Measurements from ENCODE around the gene SUMO1.
"Not testable (repeated sequence)": the region's sequence is repeated elsewhere in the genome, so short reads cannot be mapped to it uniquely, and the experiment has no call there.

SUMO1 gene

DNA sequence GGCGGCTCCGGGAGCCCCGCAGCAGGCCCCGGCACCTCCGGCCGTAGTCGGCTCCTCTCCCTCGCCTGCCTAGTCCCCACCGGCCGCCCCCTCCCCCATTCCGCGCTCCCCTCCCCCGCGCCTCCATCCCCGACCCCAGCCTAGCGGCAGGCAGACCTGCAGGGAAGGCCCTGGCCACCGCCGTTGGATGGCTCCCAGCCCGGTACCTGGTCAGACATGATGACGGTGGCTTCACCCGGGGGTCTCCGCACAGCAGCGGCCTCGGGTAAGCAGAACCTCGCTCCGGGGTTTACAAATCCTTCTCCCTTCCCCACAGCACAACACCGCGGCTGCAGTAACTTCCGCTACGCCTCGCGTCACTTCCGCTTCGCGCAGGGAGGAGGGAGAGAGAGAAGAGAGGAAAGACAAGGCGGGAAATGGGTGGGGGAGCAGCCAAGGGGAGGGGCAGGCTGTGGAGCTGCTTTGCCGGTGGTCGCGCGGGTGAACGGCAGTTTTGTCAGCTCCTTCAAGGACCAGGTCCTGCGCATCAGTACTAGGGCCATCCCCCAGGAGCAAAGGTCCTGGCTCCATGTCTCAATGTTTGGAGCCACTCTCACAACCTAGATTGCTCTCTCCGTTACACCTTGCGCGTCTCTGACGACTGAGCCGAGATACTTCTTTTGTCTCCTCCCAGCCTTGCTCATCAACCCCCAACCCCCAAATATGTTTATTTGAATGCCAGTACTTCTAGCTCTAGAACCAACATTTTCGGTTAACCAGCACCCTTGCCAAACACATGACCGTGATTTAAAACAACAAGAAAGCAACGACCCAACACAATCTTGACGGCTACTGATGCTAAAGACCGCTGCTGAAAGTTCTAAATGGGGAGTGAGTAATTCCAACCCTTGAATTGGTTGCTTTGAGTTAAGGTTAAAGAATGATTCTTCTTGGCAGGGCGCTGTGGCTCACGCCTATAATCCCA is at the start of gene SUMO1:
Gene SUMO1, minus strand, starts transcription at position 364 of the 964 bp plus-strand sequence. Its CDS starts 146 bp downstream, at position 218.
- peak within 1 kb of the TSS; percentile 99 for H3K27ac Mint-ChIP-seq
- DNase-seq, result peak; percentile 95
- H3K27me3 Mint-ChIP-seq, result no peaks in the 10 kb centered on the region
- H3K9me3 Mint-ChIP-seq, result no peaks in the 10 kb centered on the region
- H3K36me3 Mint-ChIP-seq (ENCODE audit: low read depth), result peaks cover 28% of the 10 kb centered on the region
- H3K4me1 Mint-ChIP-seq (ENCODE audit: low read depth), result peaks cover 37% of the 10 kb centered on the region
- peak within 1 kb of the TSS; percentile 97 for H3K4me3 Mint-ChIP-seq

DNA sequence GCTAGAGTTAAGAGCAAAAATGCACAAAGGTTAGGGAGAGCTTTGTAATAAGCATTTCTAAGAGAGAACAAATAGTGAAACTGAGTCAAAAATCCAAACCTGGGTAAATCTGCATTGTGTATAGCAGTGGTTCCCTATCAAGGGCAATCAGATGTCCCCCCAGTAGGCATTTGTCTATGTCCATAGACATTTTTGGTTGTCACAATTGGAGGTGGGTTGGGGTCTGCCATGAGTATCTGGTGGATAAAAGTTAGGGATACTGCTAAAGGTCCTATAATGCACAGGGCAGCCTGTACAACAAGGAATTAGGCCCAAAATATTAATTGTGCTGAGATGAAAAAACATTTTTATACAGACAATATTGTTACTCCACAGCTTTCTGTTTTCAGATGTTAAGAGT is 48.2 kb upstream of the SUMO1 start:
- DNase-seq, result no peak
- peak overlapping the region; percentile 29 for H3K27ac Mint-ChIP-seq
- peaks cover 12% of the 10 kb centered on the region for H3K4me1 Mint-ChIP-seq (ENCODE audit: low read depth)
- H3K36me3 Mint-ChIP-seq (ENCODE audit: low read depth), result peaks cover 98% of the 10 kb centered on the region
- H3K9me3 Mint-ChIP-seq, result no peaks in the 10 kb centered on the region
- no peaks in the 10 kb centered on the region for H3K27me3 Mint-ChIP-seq
- no peak overlapping the region for H3K4me3 Mint-ChIP-seq

- H3K27me3 Mint-ChIP-seq, result no peaks in the 10 kb centered on the region
- H3K27ac Mint-ChIP-seq, result peak overlapping the region; percentile 97
- peaks cover 62% of the 10 kb centered on the region for H3K4me1 Mint-ChIP-seq (ENCODE audit: low read depth)
- no peak for DNase-seq
- no peak overlapping the region for H3K4me3 Mint-ChIP-seq
- H3K36me3 Mint-ChIP-seq (ENCODE audit: low read depth), result peaks cover 96% of the 10 kb centered on the region
- no peaks in the 10 kb centered on the region for H3K9me3 Mint-ChIP-seq
These were observed 40.5 kb upstream of the SUMO1 start for GRCh38 chr2:202278944-202279343.

DNA sequence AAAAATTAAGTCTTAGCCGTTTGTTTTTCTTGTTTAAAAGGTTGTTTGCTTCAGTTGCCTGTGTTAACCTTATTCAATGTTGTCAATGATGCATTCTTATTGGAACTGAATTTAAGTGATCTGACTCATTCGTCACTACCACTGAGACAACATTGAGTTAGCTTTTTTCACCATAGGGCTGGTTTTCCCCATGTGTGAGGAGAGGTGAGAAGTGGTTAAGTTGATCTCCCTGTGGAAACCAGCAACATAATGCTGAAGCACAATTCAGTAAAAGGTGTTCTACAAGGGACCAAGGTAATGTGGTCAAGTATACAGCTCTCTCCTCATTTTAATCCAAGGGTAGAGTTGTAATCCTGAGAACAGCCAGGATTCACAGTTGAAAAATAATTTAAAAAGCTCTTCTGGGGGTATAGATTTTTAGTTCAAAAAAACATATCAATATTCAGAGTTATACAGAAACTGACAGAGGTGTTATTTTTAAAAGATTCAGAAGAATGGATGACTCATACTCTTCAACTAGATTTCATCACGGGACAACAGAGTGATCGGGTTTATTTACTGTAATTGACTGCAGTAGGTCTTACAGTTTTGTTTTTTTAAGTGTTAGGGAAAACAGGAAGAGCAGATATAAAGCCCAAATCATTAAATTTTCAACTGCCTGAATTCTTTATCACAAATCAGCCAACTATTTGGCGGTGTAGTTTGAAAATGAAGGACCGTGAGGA is 39.8 kb upstream of the SUMO1 start:
- H3K36me3 Mint-ChIP-seq (ENCODE audit: low read depth), result peaks cover 96% of the 10 kb centered on the region
- H3K4me3 Mint-ChIP-seq, result peak overlapping the region; percentile 28
- H3K27ac Mint-ChIP-seq, result peak overlapping the region; percentile 97
- DNase-seq, result no peak
- H3K9me3 Mint-ChIP-seq, result no peaks in the 10 kb centered on the region
- H3K27me3 Mint-ChIP-seq, result no peaks in the 10 kb centered on the region
- H3K4me1 Mint-ChIP-seq (ENCODE audit: low read depth), result peaks cover 65% of the 10 kb centered on the region

DNA sequence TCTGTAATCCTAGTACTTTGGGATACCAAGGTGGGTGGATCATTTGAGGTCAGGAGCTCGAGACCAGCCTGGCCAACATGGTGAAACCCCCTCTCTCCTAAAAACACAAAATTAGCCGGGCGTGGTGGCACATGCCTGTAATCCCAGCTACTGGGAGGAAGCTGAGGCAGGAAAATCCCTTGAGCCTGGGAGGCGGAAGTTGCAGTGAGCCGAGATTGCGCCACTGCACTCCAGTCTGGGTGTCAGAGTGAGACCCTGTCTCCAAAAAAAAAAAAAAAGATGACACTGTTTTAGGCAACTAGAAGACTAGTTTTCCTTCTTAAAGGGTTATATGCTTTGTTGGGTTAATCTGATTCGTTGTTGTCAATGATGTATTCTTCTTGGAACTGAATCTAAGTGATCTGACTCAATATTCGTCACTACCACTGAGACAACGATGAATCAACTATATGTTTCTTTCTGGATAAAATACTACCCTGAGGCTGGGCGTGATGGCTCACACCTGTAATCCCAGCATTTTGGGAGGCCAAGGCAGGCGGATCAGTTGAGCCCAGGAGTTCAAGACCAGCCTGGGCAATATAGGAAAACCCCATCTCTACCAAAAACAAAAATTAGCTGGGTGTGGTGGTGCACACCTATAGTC is 37.8 kb upstream of the SUMO1 start:
- not testable (repeated sequence) for H3K27me3 Mint-ChIP-seq, H3K9me3 Mint-ChIP-seq, DNase-seq
- Mint-ChIP-seq H3K4me3 (peak overlapping the region; percentile 28), H3K36me3 (ENCODE audit: low read depth) (peaks cover 95% of the 10 kb centered on the region), H3K4me1 (ENCODE audit: low read depth) (peaks cover 75% of the 10 kb centered on the region), H3K27ac (peak overlapping the region; percentile 97)

- peaks cover 46% of the 10 kb centered on the region for H3K4me1 Mint-ChIP-seq (ENCODE audit: low read depth)
- peaks cover 60% of the 10 kb centered on the region for H3K36me3 Mint-ChIP-seq (ENCODE audit: low read depth)
- H3K27ac Mint-ChIP-seq, result peak overlapping the region; percentile 91
- no peak for DNase-seq
- no peaks in the 10 kb centered on the region for H3K27me3 Mint-ChIP-seq
- H3K4me3 Mint-ChIP-seq, result no peak overlapping the region
- H3K9me3 Mint-ChIP-seq, result no peaks in the 10 kb centered on the region
These were observed 32.1 kb upstream of the SUMO1 start for GRCh38 chr2:202270487-202270886.

- H3K4me1 Mint-ChIP-seq (ENCODE audit: low read depth), result peaks cover 40% of the 10 kb centered on the region
These were observed 31.2 kb upstream of the SUMO1 start for GRCh38 chr2:202269585-202269984.

DNA sequence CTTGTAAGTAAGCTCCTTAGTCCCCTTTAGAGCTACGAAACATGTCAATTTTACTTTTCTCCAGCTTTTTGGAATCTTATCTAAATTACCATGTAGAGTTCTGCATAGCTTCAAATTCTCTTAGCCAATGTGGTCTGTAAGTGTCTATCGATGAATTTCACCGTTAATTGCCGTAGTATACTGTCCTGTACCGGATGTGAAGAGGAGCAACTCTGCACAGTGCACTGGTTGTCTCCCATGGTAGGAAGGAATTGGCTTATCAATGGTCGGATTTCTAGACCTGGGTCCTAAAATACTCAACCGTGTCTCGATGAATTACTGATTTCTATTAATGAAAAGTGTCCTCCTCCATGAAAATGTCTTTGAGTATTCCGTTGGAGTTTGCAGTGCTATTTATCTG is 29.1 kb upstream of the SUMO1 start:
- no peak overlapping the region for H3K27ac Mint-ChIP-seq
- peaks cover 34% of the 10 kb centered on the region for H3K36me3 Mint-ChIP-seq (ENCODE audit: low read depth)

More at GRCh38 chr2:202269585-202269984, 31.2 kb upstream of the SUMO1 start:
- peak overlapping the region; percentile 91 for H3K27ac Mint-ChIP-seq
- DNase-seq, result no peak
- no peak overlapping the region for H3K4me3 Mint-ChIP-seq
- no peaks in the 10 kb centered on the region for H3K9me3 Mint-ChIP-seq
- H3K36me3 Mint-ChIP-seq (ENCODE audit: low read depth), result peaks cover 51% of the 10 kb centered on the region
- H3K27me3 Mint-ChIP-seq, result no peaks in the 10 kb centered on the region

DNA sequence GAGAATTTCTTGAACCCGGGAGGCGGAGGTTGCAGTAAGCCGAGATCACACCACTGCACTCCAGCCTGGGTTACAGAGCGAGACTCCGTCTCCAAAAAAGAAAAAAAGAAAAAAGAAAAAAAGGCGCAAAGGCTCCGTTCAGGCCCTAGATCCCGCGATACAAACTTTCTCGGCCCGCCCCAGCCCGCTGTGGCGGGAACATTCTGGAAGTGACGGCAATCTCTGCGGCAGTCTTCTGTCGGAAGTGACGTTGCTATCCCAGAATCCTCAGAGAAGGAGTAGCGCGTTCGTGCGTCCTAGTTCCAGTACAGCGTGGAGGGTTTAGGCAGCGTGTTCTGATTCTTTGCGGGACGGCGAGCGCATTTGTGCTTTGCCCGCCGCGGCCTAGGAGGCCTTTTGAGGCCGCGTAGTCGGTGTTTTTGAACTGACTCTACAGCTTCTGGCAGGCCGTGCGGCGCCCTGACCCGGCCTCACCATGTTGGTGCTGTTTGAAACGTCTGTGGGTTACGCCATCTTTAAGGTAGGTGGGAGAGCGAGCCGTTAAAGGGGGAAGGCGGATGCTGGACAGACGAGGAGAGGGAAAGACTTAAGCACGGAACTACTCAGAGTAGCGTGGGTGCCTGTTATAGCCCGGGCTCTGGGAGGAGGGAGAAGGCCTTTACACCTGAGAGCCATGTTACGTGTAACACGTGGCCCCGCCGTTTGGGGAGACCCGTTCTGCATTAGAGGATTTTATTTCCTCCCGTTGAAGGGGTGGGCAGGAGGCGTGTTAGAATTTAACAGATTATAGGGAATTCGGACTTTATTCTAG is 27.3 kb upstream of the SUMO1 start, which contains the start of gene NOP58:
Gene NOP58, plus strand, starts transcription at position 297 of the 811 bp plus-strand sequence. Its CDS starts 179 bp downstream, at position 476.
- Mint-ChIP-seq H3K4me3 (peak within 1 kb of the TSS; percentile 51), H3K27ac (peak within 1 kb of the TSS; percentile 87), H3K27me3 (no peaks in the 10 kb centered on the region), H3K4me1 (ENCODE audit: low read depth) (peaks cover 21% of the 10 kb centered on the region), H3K36me3 (ENCODE audit: low read depth) (peaks cover 16% of the 10 kb centered on the region), H3K9me3 (no peaks in the 10 kb centered on the region)
- peak; percentile 88 for DNase-seq

More for the DNA sequence above, 29.1 kb upstream of the SUMO1 start:
- Mint-ChIP-seq H3K4me1 (ENCODE audit: low read depth) (peaks cover 34% of the 10 kb centered on the region), H3K27me3 (no peaks in the 10 kb centered on the region), H3K9me3 (no peaks in the 10 kb centered on the region), H3K4me3 (no peak overlapping the region)
- no peak for DNase-seq

DNA sequence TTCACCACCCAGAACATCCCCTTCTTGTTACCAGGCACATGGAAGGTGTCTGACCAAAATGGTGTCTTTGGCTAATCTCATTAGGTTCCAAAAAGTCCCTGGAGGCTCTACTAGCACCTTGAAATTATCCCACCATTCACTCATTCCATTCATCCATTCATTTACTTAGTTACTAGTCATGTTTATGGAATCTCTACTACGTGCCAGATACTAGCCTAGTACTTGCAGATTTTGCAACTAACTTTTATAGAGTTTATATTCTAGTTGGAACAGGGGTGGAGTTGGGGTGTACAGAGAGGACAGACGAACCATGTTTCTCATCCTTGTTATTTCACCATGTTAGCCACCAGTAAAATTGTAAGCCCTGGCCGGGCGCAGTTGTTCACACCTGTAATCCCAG is 23.1 kb upstream of the SUMO1 start:
- H3K4me1 Mint-ChIP-seq (ENCODE audit: low read depth), result peaks cover 12% of the 10 kb centered on the region
- no peaks in the 10 kb centered on the region for H3K27me3 Mint-ChIP-seq
- H3K4me3 Mint-ChIP-seq, result no peak overlapping the region
- no peaks in the 10 kb centered on the region for H3K9me3 Mint-ChIP-seq
- no peak overlapping the region for H3K27ac Mint-ChIP-seq
- no peak for DNase-seq
- no peaks in the 10 kb centered on the region for H3K36me3 Mint-ChIP-seq (ENCODE audit: low read depth)

DNA sequence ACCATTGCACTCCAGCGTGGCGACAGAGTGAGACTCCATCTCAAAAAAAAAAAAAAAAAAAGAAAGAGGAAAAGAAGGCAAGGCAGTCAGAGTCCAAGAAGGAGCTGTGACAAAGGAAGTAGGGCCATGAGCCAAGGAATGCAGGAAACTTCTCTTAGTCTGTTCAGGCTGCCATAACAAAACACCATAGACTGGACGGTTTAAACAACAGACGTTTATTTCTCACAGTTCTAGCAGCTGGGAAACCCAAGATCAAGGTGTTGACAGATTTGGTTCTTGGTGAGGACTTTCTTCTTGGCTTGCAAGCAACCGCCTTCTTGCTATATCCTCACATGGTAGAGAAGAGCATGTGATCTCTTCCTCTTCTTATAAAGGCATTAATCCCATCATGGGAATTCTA is 13.1 kb upstream of the SUMO1 start:
- H3K4me1 Mint-ChIP-seq (ENCODE audit: low read depth), result peaks cover 3% of the 10 kb centered on the region
- no peaks in the 10 kb centered on the region for H3K36me3 Mint-ChIP-seq (ENCODE audit: low read depth)
- no peak for DNase-seq
- no peak overlapping the region for H3K27ac Mint-ChIP-seq
- no peak overlapping the region for H3K4me3 Mint-ChIP-seq
- H3K9me3 Mint-ChIP-seq, result no peaks in the 10 kb centered on the region
- H3K27me3 Mint-ChIP-seq, result peaks cover 8% of the 10 kb centered on the region

DNA sequence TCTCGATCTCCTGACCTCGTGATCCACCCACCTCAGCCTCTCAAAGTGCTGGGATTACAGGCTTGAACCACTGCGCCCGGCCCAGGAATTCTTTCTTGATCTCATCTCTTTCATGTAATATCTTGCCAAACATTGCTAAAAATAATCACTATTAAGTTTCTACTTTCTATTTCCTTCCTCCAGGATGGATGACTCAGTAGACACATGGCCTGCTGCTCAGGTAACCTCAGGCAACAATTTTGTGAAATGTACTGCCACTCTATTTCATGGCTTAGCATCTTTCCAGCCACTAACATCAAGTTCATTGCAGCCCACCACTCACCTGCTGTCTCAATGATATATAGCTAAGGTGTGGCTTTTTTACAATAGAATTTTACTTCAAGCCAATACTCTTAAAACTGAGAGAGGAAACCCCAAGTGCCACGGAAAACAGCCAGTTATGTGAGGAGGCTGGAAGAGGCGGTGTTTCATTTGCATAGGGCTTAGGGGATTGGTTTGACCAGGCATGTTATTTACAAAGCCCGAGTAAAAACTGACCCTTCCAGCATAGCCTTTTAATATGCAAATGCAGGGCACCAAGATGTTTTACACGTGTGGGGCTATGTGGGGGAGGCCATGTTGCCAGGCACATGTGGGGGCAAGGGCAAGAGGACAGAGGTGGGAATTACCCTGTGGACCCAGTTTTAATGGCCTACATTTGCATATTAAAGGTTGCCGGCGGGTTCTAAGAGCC is 11.3 kb upstream of the SUMO1 start:
- H3K36me3 Mint-ChIP-seq (ENCODE audit: low read depth), result no peaks in the 10 kb centered on the region
- peaks cover 8% of the 10 kb centered on the region for H3K27me3 Mint-ChIP-seq
- no peaks in the 10 kb centered on the region for H3K9me3 Mint-ChIP-seq
- no peak overlapping the region for H3K4me3 Mint-ChIP-seq
- DNase-seq, result no peak
- H3K27ac Mint-ChIP-seq, result no peak overlapping the region
- peaks cover 3% of the 10 kb centered on the region for H3K4me1 Mint-ChIP-seq (ENCODE audit: low read depth)

DNA sequence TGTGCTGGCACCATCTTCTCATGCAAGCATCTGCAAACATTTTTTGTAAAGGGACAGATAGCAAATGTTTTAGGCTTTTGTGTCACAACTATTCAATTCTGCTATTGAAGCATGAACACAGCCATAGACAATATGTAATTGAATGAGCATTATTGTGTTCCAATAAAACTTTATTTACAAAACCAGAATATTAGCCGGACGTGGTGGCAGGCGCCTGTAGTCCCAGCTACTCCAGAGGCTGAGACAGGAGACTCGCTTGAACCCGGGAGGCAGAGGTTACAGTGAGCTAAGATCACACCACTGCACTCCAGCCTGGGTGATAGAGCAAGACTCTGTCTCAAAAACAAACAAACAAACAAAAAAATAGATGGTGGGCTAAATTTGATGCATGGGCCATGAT is 9.3 kb upstream of the SUMO1 start:
- not testable (repeated sequence) for DNase-seq; H3K36me3 Mint-ChIP-seq (ENCODE audit: low read depth); H3K9me3 Mint-ChIP-seq; H3K27me3 Mint-ChIP-seq; H3K4me3 Mint-ChIP-seq; H3K27ac Mint-ChIP-seq; H3K4me1 Mint-ChIP-seq (ENCODE audit: low read depth)

Measured in activated T-cell treated with anti-CD3 and anti-CD28 coated beads, Interleukin-2, amount 50 U/mL, for 24 hours (primary cell).